GM18505 (cell line): ENCODE data around the gene MAML1.

Experiments
- ATAC-seq: cut with Tn5 transposase; IDR thresholded peaks from one replicate; pipeline ENCODE4 v1.9.1; 2021; ENCODE audit not compliant: unreplicated experiment
- POLR2A ChIP-seq: IDR thresholded peaks from 4 replicates; pipeline ENCODE4 v1.6.1; 2011; ENCODE audit warnings: borderline replicate concordance; ENCODE audit not compliant: insufficient read depth, insufficient read length; ENCODE audit errors: extremely low read depth

MAML1 gene

GRCh38 chr5:179767496-179768100, 35.0 kb downstream of the MAML1 start:
- ATAC-seq: no peak
- TF ChIP-seq POLR2A: no peak

DNA sequence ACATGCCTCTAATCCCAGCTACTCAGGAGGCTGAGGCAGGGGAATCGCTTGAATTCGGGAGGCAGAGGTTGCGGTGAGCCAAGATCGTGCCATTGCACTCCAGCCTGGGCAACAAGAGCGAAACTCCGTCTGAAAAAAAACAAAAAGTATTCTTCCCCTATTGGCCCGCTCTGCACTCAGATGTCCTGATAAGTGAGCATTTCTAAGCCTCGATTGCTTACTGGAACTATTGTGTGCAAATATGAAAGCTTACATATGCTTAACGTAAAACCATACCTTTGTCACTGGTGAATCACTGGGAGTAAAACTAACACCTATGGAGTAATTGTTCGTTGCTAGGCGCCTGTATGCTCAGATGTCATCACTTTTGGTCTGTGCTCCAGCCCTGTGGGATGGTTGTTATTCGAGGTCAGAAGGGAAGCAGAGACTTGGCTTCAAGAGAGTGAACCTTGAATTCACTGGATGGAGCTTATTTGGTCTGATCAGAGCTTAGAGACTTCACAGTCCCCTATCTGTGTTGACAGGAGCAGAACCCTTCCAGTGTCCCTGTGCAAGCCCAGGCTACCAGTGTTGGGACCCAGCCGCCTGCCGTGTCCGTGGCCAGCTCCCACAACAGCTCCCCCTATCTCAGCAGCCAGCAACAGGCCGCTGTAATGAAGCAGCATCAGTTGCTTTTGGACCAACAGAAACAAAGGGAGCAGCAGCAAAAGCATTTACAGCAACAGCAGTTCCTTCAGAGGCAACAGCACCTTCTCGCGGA, 35.9 kb downstream of the MAML1 start:
- no peak for ATAC-seq

DNA sequence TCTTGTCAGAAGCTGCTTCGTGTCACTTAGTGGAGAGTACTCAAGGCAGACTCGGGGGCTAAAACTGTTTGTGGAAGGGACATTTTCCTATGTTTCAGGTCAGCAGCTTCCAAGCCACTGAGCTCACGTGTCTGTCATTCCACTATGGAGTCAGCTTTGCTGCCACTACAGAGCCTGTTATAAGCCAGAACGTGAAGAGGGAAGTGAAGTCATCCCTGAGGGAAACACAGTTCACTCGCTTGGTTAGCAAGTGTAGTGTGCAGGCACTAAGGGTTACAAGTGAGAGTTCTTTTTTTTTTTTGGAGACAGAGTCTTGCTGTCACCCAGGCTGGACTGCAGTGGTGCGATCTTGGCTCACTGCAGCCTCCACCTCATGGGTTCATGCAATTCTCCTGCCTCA, 36.6 kb downstream of the MAML1 start:
- ATAC-seq: no peak

More for the DNA sequence above, 35.9 kb downstream of the MAML1 start:
- no peak for TF ChIP-seq POLR2A

DNA sequence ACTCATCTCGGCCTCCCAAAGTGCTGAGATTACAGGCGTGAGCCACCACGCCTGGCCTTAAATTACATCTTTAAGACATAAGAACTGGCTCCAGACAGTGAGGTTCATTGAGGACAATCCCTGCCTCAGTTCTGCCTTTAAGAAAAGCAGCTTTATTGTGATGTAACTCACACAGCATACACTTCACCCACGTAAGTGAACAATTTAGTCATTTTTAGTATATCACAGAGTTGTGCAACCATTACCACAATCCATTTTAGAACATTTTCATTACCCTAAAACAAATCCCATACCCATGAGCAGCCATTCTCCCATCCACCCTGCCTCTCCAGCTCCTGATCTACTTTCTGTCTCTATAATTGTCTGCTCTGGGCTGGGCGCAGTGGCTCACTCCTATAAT, 37.2 kb downstream of the MAML1 start:
- no peak for TF ChIP-seq POLR2A
- no peak for ATAC-seq

More for the DNA sequence above, 36.6 kb downstream of the MAML1 start:
- TF ChIP-seq POLR2A: no peak

GRCh38 chr5:179771311-179771895, 38.8 kb downstream of the MAML1 start:
- no peak for ATAC-seq

DNA sequence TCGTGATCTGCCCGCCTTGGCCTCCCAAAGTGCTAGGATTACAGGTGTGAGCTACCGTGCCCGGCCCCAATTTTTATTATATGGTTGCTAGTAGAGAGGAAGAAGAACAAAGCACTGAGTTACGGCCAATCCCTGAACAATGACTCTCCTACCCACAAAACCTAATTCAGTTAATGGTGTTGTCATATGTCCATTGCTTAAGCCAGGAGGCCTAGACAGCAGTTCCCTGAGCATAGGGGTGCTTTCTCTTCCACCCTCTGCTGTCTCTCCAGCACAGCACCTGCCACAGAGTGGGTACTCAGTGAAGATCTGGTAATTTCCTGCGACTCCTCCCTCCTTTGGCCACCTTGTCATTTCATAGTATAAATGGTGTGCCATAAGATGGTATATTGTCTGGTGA, 39.7 kb downstream of the MAML1 start:
- no peak for TF ChIP-seq POLR2A
- ATAC-seq: no peak

More at GRCh38 chr5:179771311-179771895, 38.8 kb downstream of the MAML1 start:
- no peak for TF ChIP-seq POLR2A

- no peak for ATAC-seq
- no peak for TF ChIP-seq POLR2A
Measured at GRCh38 chr5:179773686-179774040, 41.0 kb downstream of the MAML1 start.

GRCh38 chr5:179774442-179774841, 41.8 kb downstream of the MAML1 start:
- TF ChIP-seq POLR2A: no peak
- no peak for ATAC-seq

DNA sequence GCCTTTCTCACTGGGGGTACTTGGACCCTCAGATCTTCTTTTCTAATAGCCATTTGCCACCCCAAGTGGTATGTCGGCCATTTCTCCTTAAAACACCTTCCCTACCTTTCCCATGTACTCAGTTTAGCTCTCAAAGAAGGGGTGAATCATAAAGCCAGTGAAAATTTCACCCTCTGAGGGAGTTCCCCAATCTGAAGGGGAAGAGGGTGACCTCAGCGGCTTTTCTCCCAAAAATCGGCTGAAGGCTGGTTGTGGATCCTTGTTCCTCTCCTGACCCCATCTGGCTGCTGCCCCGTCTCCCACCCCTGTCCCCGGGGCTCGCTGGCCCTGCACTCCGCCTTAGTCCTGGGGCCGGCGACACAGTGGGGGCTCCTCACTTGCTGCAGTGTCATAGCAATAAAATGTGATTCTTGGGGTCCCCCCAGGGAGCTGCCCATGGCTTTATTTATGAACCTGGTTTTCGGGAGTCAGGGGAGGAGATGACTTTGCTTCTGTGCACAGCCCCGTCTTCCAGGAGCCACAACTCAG, 43.9 kb downstream of the MAML1 start:
- no peak for ATAC-seq

DNA sequence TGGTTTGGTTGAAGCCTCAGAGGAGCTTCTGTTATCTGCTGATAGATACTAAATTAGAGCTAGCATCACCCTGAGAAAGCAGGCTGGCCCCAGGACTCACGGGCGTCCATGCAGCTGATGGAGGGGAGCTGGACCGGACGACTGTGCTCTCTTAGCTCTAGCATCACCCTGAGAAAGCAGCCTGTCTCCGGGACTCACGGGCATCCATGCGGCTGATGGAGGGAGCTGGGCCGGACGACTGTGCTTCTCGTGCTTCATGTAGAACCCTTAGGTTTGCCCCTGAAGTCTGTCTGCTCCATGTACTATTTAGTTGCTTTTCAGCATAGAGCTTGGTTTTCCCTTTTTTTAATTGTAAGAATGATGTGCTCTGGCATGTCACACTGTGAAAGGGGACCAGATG, 44.8 kb downstream of the MAML1 start:
- no peak for ATAC-seq
- TF ChIP-seq POLR2A: no peak

More for the DNA sequence above, 43.9 kb downstream of the MAML1 start:
- no peak for TF ChIP-seq POLR2A

- no peak for TF ChIP-seq POLR2A
- no peak for ATAC-seq
Measured at GRCh38 chr5:179777909-179778308, 45.3 kb downstream of the MAML1 start.

- no peak for TF ChIP-seq POLR2A
- ATAC-seq: no peak
Measured at GRCh38 chr5:179778591-179778990, 46.0 kb downstream of the MAML1 start.

- TF ChIP-seq POLR2A: no peak
- no peak for ATAC-seq
Measured at GRCh38 chr5:179779826-179780225, 47.2 kb downstream of the MAML1 start.

DNA sequence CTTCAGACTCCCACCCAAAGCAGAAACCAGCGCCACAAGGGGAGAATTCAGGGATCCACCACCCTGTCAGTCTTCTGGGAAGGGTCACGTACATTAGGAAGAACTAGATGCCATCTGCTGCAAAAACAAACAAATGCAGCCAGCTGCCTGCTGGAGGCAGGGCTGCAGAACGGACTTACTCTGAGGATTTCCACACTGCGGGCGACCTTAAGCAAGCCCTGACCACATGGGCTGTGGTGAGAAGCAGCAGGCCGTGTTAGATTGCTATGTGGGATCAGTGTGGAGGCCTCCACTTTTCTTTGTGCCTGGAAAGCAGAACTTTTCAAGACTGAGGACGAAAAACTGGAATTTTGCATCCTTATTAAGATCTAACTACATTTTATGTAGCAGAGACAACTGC, 47.7 kb downstream of the MAML1 start:
- no peak for TF ChIP-seq POLR2A
- no peak for ATAC-seq
